Measurements from ENCODE around the gene SLC7A8. TPM values are rescaled to one million over a fixed set of nuclear protein-coding genes. Genes with fewer than 3 reads are reported as not detected.

The SLC7A8 gene
- total RNA-seq, 6 donors from 2014 or later, result 30.4 to 58.2 (median 42.0) TPM

- DNase-seq (no peak), ATAC-seq (ENCODE audit: low FRiP score in 2 of 2) (no peak)
- H3K4me1 ChIP-seq, result peaks cover 8 to 49% (median 34%) of the 10 kb centered on the region in 4 donors
- no peaks in the 10 kb centered on the region for H3K9me3 ChIP-seq
- H3K27ac ChIP-seq, result peak overlapping the region in 1 of 4 donors; percentile 7
- TF ChIP-seq EP300 (IDR thresholded peaks at IDR 0.05) (no peak), POLR2A (IDR thresholded peaks at IDR 0.05) (no peak), POLR2AphosphoS5 (IDR thresholded peaks at IDR 0.05) (no peak)
- TF ChIP-seq, protein P1, sequence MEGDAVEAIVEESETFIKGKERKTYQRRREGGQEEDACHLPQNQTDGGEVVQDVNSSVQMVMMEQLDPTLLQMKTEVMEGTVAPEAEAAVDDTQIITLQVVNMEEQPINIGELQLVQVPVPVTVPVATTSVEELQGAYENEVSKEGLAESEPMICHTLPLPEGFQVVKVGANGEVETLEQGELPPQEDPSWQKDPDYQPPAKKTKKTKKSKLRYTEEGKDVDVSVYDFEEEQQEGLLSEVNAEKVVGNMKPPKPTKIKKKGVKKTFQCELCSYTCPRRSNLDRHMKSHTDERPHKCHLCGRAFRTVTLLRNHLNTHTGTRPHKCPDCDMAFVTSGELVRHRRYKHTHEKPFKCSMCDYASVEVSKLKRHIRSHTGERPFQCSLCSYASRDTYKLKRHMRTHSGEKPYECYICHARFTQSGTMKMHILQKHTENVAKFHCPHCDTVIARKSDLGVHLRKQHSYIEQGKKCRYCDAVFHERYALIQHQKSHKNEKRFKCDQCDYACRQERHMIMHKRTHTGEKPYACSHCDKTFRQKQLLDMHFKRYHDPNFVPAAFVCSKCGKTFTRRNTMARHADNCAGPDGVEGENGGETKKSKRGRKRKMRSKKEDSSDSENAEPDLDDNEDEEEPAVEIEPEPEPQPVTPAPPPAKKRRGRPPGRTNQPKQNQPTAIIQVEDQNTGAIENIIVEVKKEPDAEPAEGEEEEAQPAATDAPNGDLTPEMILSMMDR (IDR thresholded peaks at IDR 0.05), result no peak
- H3K36me3 ChIP-seq, result no peaks in the 10 kb centered on the region
- H3K27me3 ChIP-seq, result no peaks in the 10 kb centered on the region
- 82% methylated on average over 28 to 31 of the region's 32 CpGs for WGBS, 2 donors
- H3K4me3 ChIP-seq, result no peak overlapping the region
These were observed 66.0 kb downstream of the SLC7A8 start for GRCh38 chr14:23117371-23118020.

- ATAC-seq (ENCODE audit: low FRiP score in 2 of 2), result no peak
- H3K4me1 ChIP-seq, result peaks cover 3 to 44% (median 31%) of the 10 kb centered on the region in 4 donors
- TF ChIP-seq POLR2A (IDR thresholded peaks at IDR 0.05), result no peak
- TF ChIP-seq, protein P1 (IDR thresholded peaks at IDR 0.05), result no peak
- no peak for TF ChIP-seq EP300 (IDR thresholded peaks at IDR 0.05)
- TF ChIP-seq POLR2AphosphoS5 (IDR thresholded peaks at IDR 0.05), result no peak
- H3K36me3 ChIP-seq, result no peaks in the 10 kb centered on the region
- no peak overlapping the region for H3K4me3 ChIP-seq
- no peak overlapping the region for H3K27ac ChIP-seq
- no peak for DNase-seq
- no peaks in the 10 kb centered on the region for H3K27me3 ChIP-seq
- WGBS, 2 donors, result 75 to 87% methylated on average over 5 of the region's 5 CpGs
- H3K9me3 ChIP-seq, result no peaks in the 10 kb centered on the region
These were observed 67.5 kb downstream of the SLC7A8 start for GRCh38 chr14:23115918-23116317.

GRCh38 chr14:23115039-23115731, 68.3 kb downstream of the SLC7A8 start:
- Histone ChIP-seq H3K27ac (no peak overlapping the region), H3K36me3 (no peaks in the 10 kb centered on the region), H3K9me3 (no peaks in the 10 kb centered on the region), H3K4me1 (peaks cover 3 to 37% (median 28%) of the 10 kb centered on the region in 4 donors), H3K27me3 (no peaks in the 10 kb centered on the region), H3K4me3 (no peak overlapping the region)
- peak in 1 of 2 donors; percentile 79 for TF ChIP-seq POLR2AphosphoS5 (IDR thresholded peaks at IDR 0.05)
- peak in 2 of 4 donors; percentile 58 to 92 for TF ChIP-seq EP300 (IDR thresholded peaks at IDR 0.05)
- no peak for TF ChIP-seq POLR2A (IDR thresholded peaks at IDR 0.05)
- TF ChIP-seq, protein P1 (IDR thresholded peaks at IDR 0.05), result no peak
- WGBS, 2 donors, result 52 to 58% methylated on average over 10 of the region's 10 CpGs
- DNase-seq, result peak in 1 of 2 donors; percentile 84
- ATAC-seq (ENCODE audit: low FRiP score in 2 of 2), result peak; percentile 72 to 84

DNA sequence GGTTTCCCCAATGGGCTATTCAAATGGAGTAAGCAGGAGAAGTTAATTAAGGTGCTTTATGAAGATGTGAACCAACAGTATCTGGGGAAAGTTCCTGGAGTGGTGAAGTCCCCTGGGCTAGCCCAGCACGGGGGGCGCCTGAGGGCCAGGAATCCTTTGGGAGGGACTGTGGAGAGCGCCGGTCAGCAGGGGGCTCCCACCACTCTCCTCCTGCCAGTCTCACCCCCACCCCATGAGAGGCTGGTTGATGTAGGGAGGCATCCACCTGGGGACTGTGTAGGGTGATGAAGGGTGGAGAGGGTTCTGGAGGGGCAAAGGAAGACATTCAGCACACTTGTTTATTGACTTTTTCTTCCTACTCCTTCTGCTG, 68.8 kb downstream of the SLC7A8 start:
- TF ChIP-seq, protein P1 (IDR thresholded peaks at IDR 0.05), result no peak
- TF ChIP-seq POLR2AphosphoS5 (IDR thresholded peaks at IDR 0.05) (no peak), POLR2A (IDR thresholded peaks at IDR 0.05) (no peak), EP300 (IDR thresholded peaks at IDR 0.05) (no peak)
- H3K4me1 ChIP-seq, result peaks cover 3 to 31% (median 24%) of the 10 kb centered on the region in 4 donors
- peak overlapping the region in 2 of 4 donors; percentile 18 to 21 for H3K27ac ChIP-seq
- WGBS, 2 donors, result 47 to 77% methylated on average over 4 of the region's 4 CpGs
- H3K4me3 ChIP-seq, result no peak overlapping the region
- H3K27me3 ChIP-seq, result no peaks in the 10 kb centered on the region
- no peaks in the 10 kb centered on the region for H3K9me3 ChIP-seq
- DNase-seq, result no peak
- peak; percentile 2 to 27 for ATAC-seq (ENCODE audit: low FRiP score in 2 of 2)
- H3K36me3 ChIP-seq, result no peaks in the 10 kb centered on the region
